Activated CD4-positive, alpha-beta T cell treated with anti-CD3 and anti-CD28 coated beads for 24 hours (primary cell): Measurements from ENCODE around the gene HNRNPH2.

Experiments
- DNase-seq, 2 donors: peaks; one replicate each; pipeline ENCODE4 v3.0.0-alpha.2; 2020; ENCODE audit warnings: low read depth in 2 of 2

HNRNPH2 gene

DNA sequence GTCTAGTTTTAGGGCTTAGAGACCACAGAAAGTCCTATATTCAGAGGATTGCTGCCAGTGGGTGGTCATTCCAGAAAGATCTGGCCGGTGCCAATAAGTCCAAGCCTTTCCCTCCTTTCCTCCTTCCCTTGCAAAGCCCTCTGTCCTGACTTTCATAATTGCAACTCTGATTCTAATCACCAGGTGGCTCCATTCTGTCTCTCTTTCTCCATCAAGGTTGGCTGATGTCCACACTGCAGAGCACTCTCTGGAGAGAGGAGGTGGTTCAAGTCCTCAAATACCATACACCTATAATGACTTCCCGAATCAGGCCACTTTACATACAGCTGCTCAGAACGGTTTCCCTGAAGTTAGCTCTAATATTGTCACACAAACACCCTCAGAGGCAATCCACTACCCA is 54.9 kb downstream of the HNRNPH2 start:
- no peak for DNase-seq
